OCI-M2 (cell line): ENCODE results near the gene NEK11.

Experiments
- DNase-seq: peaks from one replicate; lab custom pipeline; 2025; ENCODE audit not compliant: unreplicated experiment; lab: John Stamatoyannopoulos, UW

NEK11 gene

DNA sequence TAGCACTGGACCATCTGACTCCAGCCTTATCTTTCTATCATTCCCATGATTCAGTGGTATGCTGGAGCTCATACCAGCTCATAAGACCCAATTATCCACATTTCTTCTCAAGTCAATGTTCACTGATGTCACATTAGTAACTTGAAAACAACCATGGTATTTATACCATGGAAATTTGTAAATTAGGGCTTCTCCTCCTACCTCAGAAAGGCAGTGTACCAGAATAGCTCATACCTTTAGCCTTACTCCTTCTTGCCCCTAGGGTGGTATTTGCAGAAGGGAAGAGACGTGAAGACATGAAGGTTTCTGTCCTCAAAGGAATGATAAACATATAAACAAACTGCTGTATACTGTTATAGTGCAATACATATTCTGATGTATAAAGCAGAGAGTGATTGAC lies 114.2 kb downstream of the NEK11 start:
- DNase-seq: no peak

DNA sequence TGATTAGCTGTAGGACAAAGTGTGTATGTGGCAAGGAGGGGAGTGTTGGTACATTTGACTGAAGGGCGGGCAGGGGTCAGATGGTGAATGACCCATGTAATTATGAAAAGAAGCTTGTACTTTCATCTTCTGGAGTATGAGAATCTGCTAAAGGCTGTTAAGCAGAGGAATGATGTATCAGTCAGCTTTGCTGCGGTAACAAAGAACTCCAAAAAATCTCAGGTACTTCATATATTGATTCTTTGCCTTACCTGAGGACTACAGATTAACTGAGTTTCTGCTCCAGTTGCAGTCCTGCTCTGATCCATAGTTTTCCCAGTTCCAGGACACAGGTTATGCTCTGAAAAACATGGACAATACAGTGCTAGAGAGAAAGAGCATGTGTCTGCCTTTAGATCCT lies 115.1 kb downstream of the NEK11 start:
- DNase-seq: no peak

DNA sequence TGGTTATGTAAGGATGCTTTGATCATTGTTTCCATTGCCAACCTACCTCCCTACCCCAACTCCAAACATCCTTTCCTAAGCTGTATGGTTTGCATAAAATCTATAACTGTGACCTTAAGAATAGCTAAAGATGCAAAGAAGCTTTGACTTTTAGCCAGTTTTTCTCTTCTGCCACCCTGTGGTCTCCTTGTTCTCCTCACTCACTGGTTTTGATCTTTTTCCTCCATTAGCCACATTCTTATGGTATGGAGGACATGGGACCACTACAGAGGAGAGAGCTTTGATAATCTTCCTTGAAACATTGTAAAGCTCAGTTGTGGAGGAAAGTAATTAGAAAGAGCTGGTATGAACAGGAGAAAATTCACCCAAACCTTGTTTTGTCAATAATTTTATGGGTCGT lies 115.9 kb downstream of the NEK11 start:
- no peak for DNase-seq

DNA sequence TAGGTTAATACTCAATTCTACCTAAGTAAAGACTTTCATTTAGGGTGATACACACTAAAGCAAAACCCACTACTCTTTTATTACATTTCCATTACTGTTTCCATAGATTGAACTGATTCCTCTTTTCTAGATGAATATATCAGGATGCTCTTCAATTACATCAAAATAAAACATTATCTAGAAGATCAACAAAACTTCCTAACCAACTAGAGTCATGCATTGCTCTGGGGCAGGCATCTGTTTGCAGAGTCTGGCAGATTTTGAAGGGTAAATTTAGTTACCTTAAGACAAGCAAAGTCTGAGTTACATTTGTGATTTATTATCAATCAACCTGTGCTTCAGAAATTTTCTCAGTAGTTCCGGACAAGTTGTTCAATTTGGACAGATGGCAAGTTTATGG lies 117.1 kb downstream of the NEK11 start:
- DNase-seq: no peak

DNA sequence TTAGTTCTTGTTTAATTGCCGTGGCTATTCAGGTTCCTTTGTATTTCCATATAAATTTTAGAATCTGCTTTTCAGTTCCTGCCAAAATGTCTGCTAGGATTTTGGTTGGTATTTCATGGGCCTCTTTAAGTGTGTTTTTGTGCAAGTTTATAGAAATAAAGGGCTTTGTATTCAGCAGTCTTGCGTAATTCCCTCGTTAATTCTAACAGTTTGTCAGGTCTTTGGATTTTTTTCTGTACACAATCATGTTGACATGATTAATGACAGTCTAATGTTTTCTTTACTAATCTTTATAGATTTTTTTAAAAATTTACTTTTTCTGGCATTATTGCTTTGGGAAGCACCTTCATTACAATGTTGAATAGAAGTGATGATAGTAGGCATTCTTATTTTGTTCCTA lies 120.9 kb downstream of the NEK11 start:
- no peak for DNase-seq

DNA sequence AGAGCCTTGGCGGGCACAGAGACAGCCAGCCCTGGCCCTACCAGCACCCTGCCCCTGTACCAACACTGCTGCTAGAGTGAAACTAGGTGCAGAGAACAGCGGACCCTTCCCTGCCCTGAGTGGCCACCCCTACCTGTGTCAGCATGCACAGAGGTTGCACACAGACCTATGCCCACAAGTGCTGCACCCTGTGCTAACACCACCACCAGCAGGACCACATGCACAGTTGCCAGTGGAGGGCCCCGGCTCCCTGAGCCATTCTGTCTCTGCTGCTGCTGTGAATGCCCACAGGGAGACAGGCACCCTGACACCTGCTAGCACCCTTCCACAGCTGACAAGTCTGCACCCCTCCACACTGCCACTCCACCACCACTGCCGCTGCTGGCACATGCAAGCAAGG lies 131.8 kb downstream of the NEK11 start:
- no peak for DNase-seq

DNA sequence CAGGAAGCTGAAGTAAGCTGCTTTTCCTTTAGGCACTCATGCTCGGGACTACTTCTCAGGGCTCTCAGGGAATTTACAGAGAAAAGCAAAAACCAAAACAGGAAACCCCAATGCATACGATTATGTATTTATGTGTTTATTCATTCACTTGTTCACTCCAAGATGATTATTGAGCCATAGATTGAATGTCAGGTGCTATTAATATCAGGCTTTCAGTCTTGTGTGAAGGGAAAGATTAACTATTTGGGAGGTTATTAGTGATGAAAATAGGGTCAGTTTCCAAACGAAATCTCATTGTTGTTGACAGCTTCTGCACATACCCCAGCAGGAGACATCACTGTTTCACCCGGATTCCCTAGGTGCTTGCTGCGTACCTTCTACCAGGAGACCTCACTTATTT lies 135.8 kb downstream of the NEK11 start:
- no peak for DNase-seq

DNA sequence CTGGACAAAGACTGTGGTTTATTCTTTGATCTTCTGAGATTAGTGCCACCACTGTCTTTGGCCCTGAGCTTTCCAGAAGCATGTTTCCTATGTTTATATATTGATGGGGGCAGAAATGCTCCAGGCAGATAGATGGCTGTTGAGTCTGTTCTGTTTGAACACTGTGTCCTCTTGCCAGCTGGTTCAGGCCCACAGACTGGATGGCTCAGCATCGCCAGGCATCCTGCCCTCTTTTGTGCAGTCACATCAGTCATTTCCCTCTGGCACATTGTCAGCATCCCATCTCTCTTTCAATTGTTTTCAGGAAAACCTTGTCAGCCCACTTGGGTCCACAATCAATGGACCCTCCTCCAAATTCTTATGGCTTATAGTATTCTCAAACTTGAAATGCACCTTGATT lies 141.2 kb downstream of the NEK11 start:
- DNase-seq: no peak

DNA sequence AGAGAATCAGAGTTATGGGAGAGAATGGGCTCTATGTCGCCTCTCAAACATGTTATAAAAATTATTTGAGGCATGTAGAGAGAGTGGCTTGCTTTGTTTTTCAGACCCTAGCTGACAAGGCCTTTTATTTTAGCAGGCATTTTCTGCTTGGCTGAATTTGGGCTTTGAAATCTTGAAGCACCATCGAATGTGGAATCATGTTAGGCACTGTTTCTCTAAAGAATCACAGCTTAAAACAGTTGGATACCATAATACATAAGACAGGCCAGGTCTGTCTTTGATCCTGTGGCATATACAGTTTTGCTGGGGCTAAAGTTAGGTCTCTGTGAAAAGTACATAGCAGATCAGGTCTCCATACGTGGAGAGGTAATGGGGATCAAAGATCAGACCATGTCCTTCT lies 142.7 kb downstream of the NEK11 start:
- no peak for DNase-seq

DNA sequence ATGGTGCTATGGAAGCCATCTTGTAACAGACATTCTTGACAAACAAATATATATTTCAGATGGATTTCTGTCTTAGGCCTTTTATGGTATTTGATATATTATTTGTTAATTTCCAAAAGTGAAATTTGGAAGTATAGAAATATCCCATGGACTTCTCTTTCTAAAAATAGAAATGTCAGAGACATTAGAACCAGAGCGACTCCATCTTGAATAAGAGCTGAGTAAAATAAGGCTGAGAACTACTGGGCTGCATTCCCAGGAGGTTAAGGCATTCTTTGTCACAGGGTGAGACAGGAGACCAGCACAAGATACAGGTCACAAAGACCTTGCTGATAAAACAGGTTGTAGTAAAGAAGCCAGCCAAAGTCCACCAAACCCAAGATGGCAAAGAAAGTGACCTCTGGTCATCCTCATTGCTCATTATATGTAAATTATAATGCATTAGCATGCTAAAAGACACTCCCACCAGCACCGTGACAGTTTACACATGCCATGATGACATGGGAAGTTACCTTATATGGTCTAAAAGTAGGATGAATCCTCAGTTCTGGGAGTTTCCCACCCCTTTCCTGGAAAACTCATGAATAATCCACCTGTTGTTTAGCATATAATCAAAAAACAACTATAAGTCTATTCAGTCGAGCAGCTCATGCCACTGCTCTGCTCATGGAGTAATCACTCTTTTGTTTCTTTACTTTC lies 146.0 kb downstream of the NEK11 start:
- no peak for DNase-seq

DNA sequence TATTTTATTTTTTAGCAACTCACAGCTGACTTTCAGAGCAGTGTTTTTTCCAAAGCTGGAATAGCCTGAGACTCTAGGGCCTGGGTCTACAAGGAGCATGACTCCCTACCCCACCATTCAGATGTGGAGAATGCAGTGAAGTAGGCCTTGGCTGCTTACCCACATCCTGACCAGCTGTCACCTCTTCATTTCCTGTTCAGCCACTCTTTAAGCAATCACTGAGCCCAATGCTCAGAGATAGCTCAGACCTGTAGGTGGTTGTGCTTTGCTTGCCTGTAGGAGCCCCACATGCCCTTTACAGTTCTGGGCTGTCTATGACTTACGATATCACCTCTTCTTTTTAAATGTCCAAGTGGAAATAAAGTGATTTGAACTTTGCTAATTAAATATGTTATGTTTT lies 148.1 kb downstream of the NEK11 start:
- DNase-seq: no peak

DNA sequence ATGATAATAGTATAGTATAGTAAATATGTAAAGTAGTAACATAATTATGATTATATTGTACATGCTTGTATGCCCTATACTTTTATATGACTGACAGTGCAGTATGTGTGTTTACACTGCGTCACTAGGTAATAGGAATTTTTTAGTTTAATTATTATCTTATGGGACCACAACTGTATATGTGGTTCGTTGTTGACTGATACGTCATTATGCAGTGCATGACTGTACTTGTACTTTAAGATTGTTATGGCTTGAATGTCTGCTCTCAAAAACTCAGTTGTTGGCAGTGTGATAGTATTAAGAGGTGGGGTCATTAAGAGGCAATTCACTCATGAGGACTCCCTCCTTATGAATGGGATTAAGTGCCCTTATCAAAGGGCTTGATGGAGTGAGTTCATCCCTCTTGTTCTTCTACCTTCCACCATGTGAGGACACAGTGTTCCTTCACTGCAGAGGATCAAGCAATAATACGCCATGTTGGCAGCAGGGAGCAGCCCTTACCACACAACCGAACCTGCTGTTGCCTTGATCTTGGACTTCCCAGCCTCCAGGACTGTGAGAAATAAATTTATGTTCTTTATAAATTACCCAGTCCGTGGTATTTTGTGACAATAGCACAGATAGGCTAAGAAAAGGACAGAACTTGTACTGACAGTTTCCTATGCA lies 152.2 kb downstream of the NEK11 start:
- no peak for DNase-seq

DNA sequence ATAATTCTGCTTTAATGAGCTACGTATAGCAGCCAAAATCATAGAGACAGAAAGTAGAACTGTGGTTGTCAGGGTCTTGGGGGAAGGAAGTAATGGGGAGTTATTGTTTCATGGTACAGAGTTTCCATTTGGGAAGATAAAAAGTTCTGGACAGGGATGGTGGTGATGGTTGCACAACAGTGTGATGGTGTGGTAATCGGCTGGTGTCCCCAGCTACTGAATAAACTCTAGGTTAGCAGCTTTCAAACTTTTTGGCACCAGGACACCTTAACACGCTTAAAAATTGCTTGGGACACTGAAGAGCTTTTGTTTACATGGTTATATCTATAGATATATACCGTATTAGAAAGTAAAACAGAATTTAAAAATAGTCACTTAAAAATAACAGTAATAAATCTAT lies 166.0 kb downstream of the NEK11 start:
- DNase-seq: no peak

DNA sequence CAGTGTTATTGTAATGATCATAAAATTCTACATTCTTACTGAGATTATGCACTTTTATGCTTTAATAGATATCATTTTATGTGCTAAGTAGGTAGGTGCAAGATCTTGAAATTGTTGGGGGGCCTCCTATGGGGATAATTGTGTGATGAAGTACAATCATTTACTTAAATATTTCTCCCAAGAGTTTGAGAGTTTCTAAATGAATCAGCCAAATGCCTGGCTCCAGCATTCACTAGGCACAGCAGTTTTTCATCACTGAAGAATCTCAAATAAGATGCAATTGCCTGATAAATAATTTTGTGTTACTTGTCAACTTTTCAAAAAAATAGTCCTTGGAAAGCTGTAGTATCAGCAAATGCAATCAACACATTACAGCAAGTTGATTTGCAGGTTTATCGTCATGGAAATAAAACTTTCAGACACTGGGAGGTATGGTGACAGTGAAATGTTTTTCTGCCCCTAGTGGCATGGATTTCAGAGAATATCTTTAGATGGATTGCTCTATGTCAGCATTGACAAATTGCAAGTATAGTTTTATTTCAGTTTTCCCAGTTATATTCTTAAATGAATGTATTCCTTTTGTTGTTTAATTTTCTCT lies 167.1 kb downstream of the NEK11 start:
- DNase-seq: no peak

DNA sequence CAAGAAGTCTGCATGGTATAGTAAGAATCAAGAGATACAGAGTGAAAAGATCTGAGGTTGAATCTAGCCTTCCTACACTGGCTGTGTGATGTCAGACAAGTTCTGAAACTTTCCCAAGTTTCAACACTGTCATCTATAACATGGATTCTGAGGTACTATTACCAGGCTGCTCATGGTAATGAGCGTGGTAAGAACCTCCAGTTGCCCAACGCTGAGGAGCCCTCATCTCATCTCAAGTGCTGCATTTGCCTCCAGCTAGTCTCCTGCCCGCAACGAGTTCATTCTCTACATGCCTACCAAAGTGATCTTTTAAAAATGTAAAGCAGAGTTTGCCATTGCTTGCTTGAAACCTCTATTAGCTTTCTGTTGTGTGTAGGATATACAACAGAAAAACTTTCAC lies 168.1 kb downstream of the NEK11 start:
- DNase-seq: no peak

DNA sequence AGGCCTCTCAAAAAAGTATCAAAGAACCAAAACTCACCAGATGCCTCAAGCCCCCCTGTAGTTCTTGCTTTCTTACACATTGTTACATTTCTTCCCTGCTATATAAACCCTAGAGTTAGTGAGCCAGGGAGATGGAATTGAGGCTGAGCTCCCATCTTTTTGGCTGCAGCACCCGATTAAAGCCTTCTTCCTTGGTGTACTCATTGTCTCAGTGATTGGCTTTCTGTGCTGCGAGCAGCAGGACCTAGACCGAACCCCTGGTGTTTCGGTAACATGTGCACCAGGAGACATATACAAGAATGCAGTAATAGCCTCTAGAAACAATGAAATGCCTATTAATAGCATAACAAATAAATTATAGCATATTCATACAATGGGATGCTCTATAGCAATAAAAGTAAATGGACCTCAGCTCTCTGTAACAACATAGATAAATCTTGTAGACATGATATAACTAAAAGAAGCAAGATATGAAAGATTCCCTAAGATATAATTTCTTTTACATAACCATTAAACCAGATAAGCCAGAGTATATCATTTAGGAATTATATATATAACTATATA lies 174.0 kb downstream of the NEK11 start:
- DNase-seq: no peak

DNA sequence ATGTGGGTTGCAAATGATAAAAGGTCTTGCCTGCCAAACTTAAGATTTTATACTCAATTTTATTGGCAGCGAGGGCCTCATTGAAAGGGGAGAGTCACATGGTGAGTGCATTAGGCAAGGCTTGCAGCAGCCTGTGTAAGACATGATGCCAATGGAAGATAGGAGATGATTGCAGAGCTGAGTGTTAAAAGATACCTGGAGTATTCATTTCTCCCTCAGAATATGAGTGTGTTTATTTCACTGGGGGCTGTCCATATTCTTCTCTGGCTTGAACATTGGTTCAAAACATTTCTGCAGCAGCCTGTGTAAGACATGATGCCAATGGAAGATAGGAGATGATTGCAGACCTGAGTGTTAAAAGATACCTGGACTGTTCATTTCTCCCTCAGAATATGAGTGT lies 189.7 kb downstream of the NEK11 start:
- DNase-seq: no peak

DNA sequence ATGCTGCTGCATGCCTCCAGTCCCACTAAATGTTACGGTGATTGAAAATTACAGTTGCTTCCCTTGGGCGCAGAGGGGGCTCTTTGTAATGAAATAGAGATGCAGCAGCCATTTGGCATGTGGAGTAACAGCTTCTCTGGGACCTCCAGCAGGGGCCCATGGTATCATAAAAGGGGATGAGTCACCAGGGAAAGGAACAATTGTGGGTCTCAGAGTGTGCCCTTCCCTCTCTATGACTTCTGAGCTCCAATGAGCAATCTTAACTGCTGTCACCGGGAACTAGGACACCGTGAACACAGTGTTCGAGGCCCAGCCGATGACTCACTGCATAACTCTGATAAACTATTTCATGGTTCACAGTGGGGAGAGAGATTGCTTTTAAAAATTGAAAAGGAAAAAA lies 190.1 kb downstream of the NEK11 start:
- no peak for DNase-seq

DNA sequence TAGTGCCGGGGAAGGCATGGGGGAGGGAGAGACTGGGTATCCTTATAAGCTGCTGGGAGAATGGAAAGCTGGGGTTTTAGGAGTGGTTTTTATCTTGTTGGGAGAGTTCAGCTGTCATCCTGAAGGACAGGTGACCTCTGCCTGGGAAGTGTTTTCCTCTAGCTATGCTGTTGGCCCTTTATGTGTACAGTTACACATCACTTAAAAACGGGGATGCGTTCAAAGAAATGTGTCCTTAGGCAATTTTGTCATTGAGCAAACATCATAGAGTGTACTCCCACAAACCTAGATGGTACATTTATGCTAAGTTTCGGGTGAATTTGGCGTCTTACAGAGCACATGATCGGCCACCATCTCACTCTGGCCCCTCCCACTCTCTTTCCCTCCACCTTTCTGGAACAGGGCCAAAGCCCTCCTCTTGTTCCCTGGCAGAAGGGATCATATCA lies 190.6 kb downstream of the NEK11 start:
- no peak for DNase-seq

DNA sequence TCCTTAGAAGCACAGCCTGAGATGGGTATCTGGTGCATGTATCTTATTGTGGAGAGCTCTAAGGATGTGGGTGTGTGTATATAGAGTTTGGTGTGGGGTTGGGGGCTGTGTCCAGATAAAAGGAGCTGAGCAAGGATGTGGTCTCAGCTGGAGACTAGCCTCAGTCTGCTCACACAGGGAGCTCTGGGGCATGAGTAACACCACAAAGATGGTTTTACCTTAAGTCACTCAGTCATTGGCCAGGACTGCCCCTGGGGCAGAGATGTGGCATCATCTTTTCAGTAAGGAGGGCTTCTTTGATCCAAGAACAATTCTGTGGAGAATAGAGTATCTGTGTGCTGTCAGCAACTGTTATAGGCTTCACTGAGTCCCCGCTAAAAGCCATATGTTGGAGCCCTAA lies 191.5 kb downstream of the NEK11 start:
- DNase-seq: no peak

DNA sequence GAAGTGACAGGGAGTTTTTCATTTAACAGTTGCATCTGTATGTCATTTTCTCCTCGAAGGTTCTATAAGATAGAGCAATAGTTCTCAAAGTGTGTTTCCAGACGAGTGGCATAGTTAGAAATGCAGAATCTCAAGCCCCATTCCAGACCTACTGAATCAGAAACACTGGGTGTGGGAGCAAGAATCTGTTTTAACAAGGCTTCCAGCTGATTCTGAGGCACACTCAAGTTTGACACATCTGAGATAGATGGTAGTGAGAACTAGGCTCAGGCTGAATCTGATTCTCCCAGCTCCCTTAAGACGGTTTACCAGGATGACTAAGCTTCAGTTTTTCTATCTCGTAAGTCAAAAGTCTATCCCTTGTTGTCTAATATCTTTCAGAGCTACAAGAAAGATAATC lies 195.1 kb downstream of the NEK11 start:
- no peak for DNase-seq

DNA sequence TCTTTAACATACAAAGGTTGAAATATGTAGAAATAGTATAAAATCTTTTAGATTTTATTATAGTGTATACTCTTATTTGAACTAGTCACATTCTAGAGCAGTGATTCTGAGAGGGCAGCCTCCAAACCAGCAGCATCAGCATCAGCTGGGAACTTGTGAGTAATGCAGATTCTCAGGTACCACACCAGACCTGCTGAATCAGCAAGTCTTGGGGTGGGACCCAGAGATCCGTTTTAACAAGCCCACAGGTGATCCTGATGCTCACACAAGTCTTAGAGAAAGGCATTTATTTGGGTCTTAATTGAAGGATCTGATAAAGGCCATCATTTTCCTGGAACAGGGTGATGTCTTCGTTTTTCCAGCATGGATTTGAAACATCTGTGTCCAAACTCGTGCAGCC lies 195.9 kb downstream of the NEK11 start:
- DNase-seq: no peak
